DOHH2 (cell line): ENCODE results near the gene NDRG3.

Experiments used
- H3F3A ChIP-seq: fragments of 200-600 bp; sonication (generic), shearing (Covaris generic); 2 replicates; pipeline ENCODE4 v1.6.0; 2016; ENCODE audit warnings: antibody characterized with exemption, mild to moderate bottlenecking; ENCODE audit not compliant: control insufficient read depth, insufficient read depth
- H3K27ac ChIP-seq: fragments of 200-600 bp; sonication (generic); 2 replicates; pipeline ENCODE4 v1.5.1; 2014; ENCODE audit warnings: low read depth, mild to moderate bottlenecking, low read length, moderate library complexity
- H3K27me3 ChIP-seq: fragments of 200-600 bp; sonication (generic); 2 replicates; pipeline ENCODE4 v1.6.1; 2014; ENCODE audit warnings: mild to moderate bottlenecking, low read length, mixed read lengths; ENCODE audit not compliant: control insufficient read depth
- H3K36me3 ChIP-seq: fragments of 200-600 bp; sonication (generic); 2 replicates; pipeline ENCODE4 v1.6.1; 2014; ENCODE audit warnings: mild to moderate bottlenecking, low read length, moderate library complexity, mixed read lengths; ENCODE audit not compliant: control insufficient read depth
- H3K4me1 ChIP-seq: fragments of 200-600 bp; sonication (generic); 2 replicates; pipeline ENCODE4 v1.6.1; 2014; ENCODE audit warnings: mild to moderate bottlenecking, low read length, mixed read lengths; ENCODE audit not compliant: control insufficient read depth
- H3K4me2 ChIP-seq: fragments of 200-600 bp; sonication (generic); 2 replicates; pipeline ENCODE4 v1.6.0; 2014; ENCODE audit warnings: mild to moderate bottlenecking, low read length, moderate library complexity
- H3K4me3 ChIP-seq: fragments of 200-600 bp; sonication (generic); 2 replicates; pipeline ENCODE4 v1.5.1; 2014; ENCODE audit warnings: mild to moderate bottlenecking, low read length, mixed read lengths
- H3K79me2 ChIP-seq: fragments of 200-600 bp; sonication (generic); 2 replicates; pipeline ENCODE4 v1.6.1; 2014; ENCODE audit warnings: mild to moderate bottlenecking, low read length, mixed read lengths; ENCODE audit not compliant: control insufficient read depth
- H3K9me2 ChIP-seq: fragments of 200-600 bp; sonication (generic); replicated peaks from 2 replicates; pipeline ENCODE4 v1.6.1; 2014; ENCODE audit warnings: mild to moderate bottlenecking, low read length, mixed read lengths; ENCODE audit not compliant: control insufficient read depth
- H3K9me3 ChIP-seq: fragments of 200-600 bp; sonication (generic); 2 replicates; pipeline ENCODE4 v1.6.1; 2014; ENCODE audit warnings: antibody characterized with exemption, low read length, mixed read lengths; ENCODE audit not compliant: control insufficient read depth, insufficient read depth
- H4K20me1 ChIP-seq: fragments of 200-600 bp; sonication (generic); 2 replicates; pipeline ENCODE4 v1.6.0; 2014; ENCODE audit warnings: low read depth, mild to moderate bottlenecking, antibody characterized with exemption, low read length, moderate library complexity; ENCODE audit not compliant: control insufficient read depth, insufficient read depth
- CTCF ChIP-seq: fragments of 200-600 bp; sonication (generic); IDR thresholded peaks from one replicate; pipeline ENCODE4 v1.5.1; 2014; ENCODE audit warnings: antibody characterized with exemption, mild to moderate bottlenecking, low read depth, low read length; ENCODE audit not compliant: poor library complexity, severe bottlenecking
- EZH2phosphoT487 ChIP-seq: fragments of 200-600 bp; sonication (generic); IDR thresholded peaks from 2 replicates; pipeline ENCODE4 v1.6.1; 2017; ENCODE audit warnings: borderline replicate concordance, mild to moderate bottlenecking, antibody characterized with exemption, low read length, moderate library complexity, mixed read lengths

NDRG3 gene

GRCh38 chr20:36726168-36726567 is 19.7 kb downstream of the NDRG3 start:
- Histone ChIP-seq H3K27me3 (no peaks in the 10 kb centered on the region), H4K20me1 (no peaks in the 10 kb centered on the region), H3K9me3 (no peaks in the 10 kb centered on the region), H3F3A (no peaks in the 10 kb centered on the region), H3K27ac (no peak overlapping the region), H3K9me2 (no peaks in the 10 kb centered on the region), H3K36me3 (no peaks in the 10 kb centered on the region), H3K79me2 (no peaks in the 10 kb centered on the region), H3K4me1 (no peaks in the 10 kb centered on the region), H3K4me2 (no peak overlapping the region), H3K4me3 (no peak overlapping the region)
- no peak for TF ChIP-seq EZH2phosphoT487
- no peak for TF ChIP-seq CTCF

- Histone ChIP-seq H3K27me3 (no peaks in the 10 kb centered on the region), H3K27ac (no peak overlapping the region), H3K4me3 (no peak overlapping the region), H4K20me1 (no peaks in the 10 kb centered on the region), H3F3A (0 out of 2 replicates have a peak, but pooled peaks cover 2% of the 10 kb centered on the region), H3K9me3 (no peaks in the 10 kb centered on the region), H3K4me1 (no peaks in the 10 kb centered on the region), H3K4me2 (no peak overlapping the region), H3K9me2 (no peaks in the 10 kb centered on the region), H3K36me3 (no peaks in the 10 kb centered on the region), H3K79me2 (no peaks in the 10 kb centered on the region)
- TF ChIP-seq CTCF (no peak), EZH2phosphoT487 (no peak)
Observed at GRCh38 chr20:36720510-36720909, 25.4 kb downstream of the NDRG3 start.

- H3K27ac ChIP-seq: no peak overlapping the region
- no peak overlapping the region for H3K4me3 ChIP-seq
- H3K9me3 ChIP-seq: no peaks in the 10 kb centered on the region
- no peaks in the 10 kb centered on the region for H3K27me3 ChIP-seq
- H3K79me2 ChIP-seq: no peaks in the 10 kb centered on the region
- H3K4me1 ChIP-seq: no peaks in the 10 kb centered on the region
- H4K20me1 ChIP-seq: no peaks in the 10 kb centered on the region
- 0 out of 2 replicates have a peak, but pooled peaks cover 2% of the 10 kb centered on the region for H3F3A ChIP-seq
- no peaks in the 10 kb centered on the region for H3K36me3 ChIP-seq
- no peaks in the 10 kb centered on the region for H3K9me2 ChIP-seq
- TF ChIP-seq CTCF (peak; percentile 61), EZH2phosphoT487 (no peak)
- no peak overlapping the region for H3K4me2 ChIP-seq
Observed at GRCh38 chr20:36717657-36718056, 28.2 kb downstream of the NDRG3 start.
